HG03457 (cell line): ENCODE results near the gene NPFFR1.

Experiments used
- ATAC-seq: cut with Tn5 transposase; IDR thresholded peaks from one replicate; pipeline ENCODE4 v1.9.1; 2021; ENCODE audit warnings: moderate number of reproducible peaks; ENCODE audit not compliant: unreplicated experiment

The NPFFR1 gene

GRCh38 chr10:70283445-70284399 lies at the start of gene NPFFR1:
Gene NPFFR1, minus strand, starts transcription at chr10:70284004. Its CDS starts 328 bp downstream, at chr10:70283676.
- no peak for ATAC-seq

- ATAC-seq: no peak
These were observed 49.5 kb upstream of the NPFFR1 start for GRCh38 chr10:70333268-70333667.

- no peak for ATAC-seq
These were observed 47.9 kb upstream of the NPFFR1 start for GRCh38 chr10:70331486-70332268.

GRCh38 chr10:70331160-70331485 lies 47.3 kb upstream of the NPFFR1 start:
- no peak for ATAC-seq

- ATAC-seq: no peak
These were observed 46.9 kb upstream of the NPFFR1 start for GRCh38 chr10:70330671-70331070.

GRCh38 chr10:70328967-70329366 lies 45.2 kb upstream of the NPFFR1 start:
- no peak for ATAC-seq

- ATAC-seq: no peak
These were observed 44.2 kb upstream of the NPFFR1 start for GRCh38 chr10:70328018-70328417.

GRCh38 chr10:70324951-70325781 lies 41.4 kb upstream of the NPFFR1 start:
- no peak for ATAC-seq

GRCh38 chr10:70324339-70324861 lies 40.6 kb upstream of the NPFFR1 start:
- no peak for ATAC-seq

GRCh38 chr10:70323697-70324338 lies 40.0 kb upstream of the NPFFR1 start:
- ATAC-seq: no peak

- no peak for ATAC-seq
These were observed 39.4 kb upstream of the NPFFR1 start for GRCh38 chr10:70323138-70323696.

GRCh38 chr10:70321897-70322890 lies 38.4 kb upstream of the NPFFR1 start:
- ATAC-seq: no peak

- no peak for ATAC-seq
These were observed 37.4 kb upstream of the NPFFR1 start for GRCh38 chr10:70321233-70321632.

GRCh38 chr10:70320751-70321150 lies 36.9 kb upstream of the NPFFR1 start:
- ATAC-seq: no peak

GRCh38 chr10:70319824-70320223 lies 36.0 kb upstream of the NPFFR1 start:
- no peak for ATAC-seq

GRCh38 chr10:70319183-70319582 lies 35.4 kb upstream of the NPFFR1 start:
- ATAC-seq: no peak

- no peak for ATAC-seq
These were observed 34.1 kb upstream of the NPFFR1 start for GRCh38 chr10:70317943-70318318.

- ATAC-seq: no peak
These were observed 33.6 kb upstream of the NPFFR1 start for GRCh38 chr10:70317272-70317942.
